ENCODE results near the gene BCCIP.

DNA sequence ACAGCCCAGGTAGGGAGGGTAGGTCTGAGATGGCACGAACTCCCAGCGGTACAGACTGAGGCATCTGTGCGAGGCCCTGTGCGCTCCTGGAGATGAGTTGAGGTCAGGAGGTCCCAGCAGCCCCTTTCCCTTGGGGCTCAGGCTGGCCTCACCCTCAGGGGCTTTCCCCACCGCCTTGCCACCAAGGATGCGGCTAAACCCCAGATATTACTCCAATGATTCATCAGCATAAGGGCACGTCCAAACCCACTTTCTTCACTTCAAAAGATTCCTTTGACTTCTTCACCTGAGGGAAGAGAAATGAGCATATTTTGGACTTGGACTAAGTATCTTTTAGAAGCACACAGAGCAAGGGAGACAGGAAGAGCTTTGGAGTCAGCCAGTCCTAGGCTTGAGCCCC lies 20.6 kb upstream of the BCCIP start:
- TF ChIP-seq, protein P1, sequence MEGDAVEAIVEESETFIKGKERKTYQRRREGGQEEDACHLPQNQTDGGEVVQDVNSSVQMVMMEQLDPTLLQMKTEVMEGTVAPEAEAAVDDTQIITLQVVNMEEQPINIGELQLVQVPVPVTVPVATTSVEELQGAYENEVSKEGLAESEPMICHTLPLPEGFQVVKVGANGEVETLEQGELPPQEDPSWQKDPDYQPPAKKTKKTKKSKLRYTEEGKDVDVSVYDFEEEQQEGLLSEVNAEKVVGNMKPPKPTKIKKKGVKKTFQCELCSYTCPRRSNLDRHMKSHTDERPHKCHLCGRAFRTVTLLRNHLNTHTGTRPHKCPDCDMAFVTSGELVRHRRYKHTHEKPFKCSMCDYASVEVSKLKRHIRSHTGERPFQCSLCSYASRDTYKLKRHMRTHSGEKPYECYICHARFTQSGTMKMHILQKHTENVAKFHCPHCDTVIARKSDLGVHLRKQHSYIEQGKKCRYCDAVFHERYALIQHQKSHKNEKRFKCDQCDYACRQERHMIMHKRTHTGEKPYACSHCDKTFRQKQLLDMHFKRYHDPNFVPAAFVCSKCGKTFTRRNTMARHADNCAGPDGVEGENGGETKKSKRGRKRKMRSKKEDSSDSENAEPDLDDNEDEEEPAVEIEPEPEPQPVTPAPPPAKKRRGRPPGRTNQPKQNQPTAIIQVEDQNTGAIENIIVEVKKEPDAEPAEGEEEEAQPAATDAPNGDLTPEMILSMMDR (IDR thresholded peaks at IDR 0.05): no peak
- no peak for TF ChIP-seq POLR2A (IDR thresholded peaks at IDR 0.05)
